Thoracic aorta (tissue), 2 donors: ENCODE results near the gene IL15. TPM values are rescaled to one million over a fixed set of nuclear protein-coding genes. Genes with fewer than 3 reads are reported as not detected.

ENCODE experiments used
- ATAC-seq: fragments of 150-250 bp; one replicate; pipeline ENCODE4 v1.8.0; 2017; ENCODE audit warnings: low read depth; ENCODE audit not compliant: insufficient number of reproducible peaks, low FRiP score
- DNase-seq: peaks from one replicate; pipeline ENCODE4 v3.0.0-alpha.2; 2020; ENCODE audit warnings: low spot score
- H3K27ac ChIP-seq, 2 donors: fragments of 200-600 bp; sonication (generic); 1 replicate in 1 of 2; 2 replicates in 1 of 2; pipeline ENCODE4 v1.5.1; 2016; ENCODE audit warnings: mild to moderate bottlenecking in 2 of 2, moderate library complexity in 2 of 2
- H3K27me3 ChIP-seq: fragments of 200-600 bp; sonication (generic); replicated peaks from 2 replicates; pipeline ENCODE4 v1.6.0; 2016; ENCODE audit warnings: mild to moderate bottlenecking; ENCODE audit not compliant: insufficient read depth
- H3K36me3 ChIP-seq: fragments of 200-600 bp; sonication (generic); one replicate; pipeline ENCODE4 v1.5.1; 2016
- H3K4me1 ChIP-seq, 2 donors: fragments of 200-600 bp; sonication (generic); 1 replicate in 1 of 2; 2 replicates in 1 of 2; pipeline versions ENCODE4 v1.5.1 to v1.6.0; 2016; ENCODE audit warnings: low read depth in 2 of 2, mild to moderate bottlenecking in 1 of 2; ENCODE audit not compliant: control insufficient read depth in 1 of 2
- H3K4me3 ChIP-seq: fragments of 200-600 bp; sonication (generic); 2 replicates; pipeline ENCODE4 v1.5.1; 2016; ENCODE audit warnings: mild to moderate bottlenecking
- H3K9me3 ChIP-seq: fragments of 200-600 bp; sonication (generic); 2 replicates; pipeline ENCODE4 v1.5.1; 2016
- CTCF ChIP-seq: fragments of 200-600 bp; sonication (generic); IDR thresholded peaks from one replicate; pipeline ENCODE4 v1.5.1; 2019; ENCODE audit warnings: antibody characterized with exemption
- total RNA-seq, 2 donors: library from RNA; depleted of rRNA; stranded (reverse); fragments of >200 nt; gene quantifications; one replicate each; pipeline versions ENCODE4 v1.1.0 to v1.2.3, GENCODE V29; 2016

Gene IL15
- total RNA-seq, 2 donors from 2014 or later: 9.3 to 12.6 TPM

GRCh38 chr4:141702472-141703182 lies 66.2 kb downstream of the IL15 start:
- ATAC-seq (no peak), DNase-seq (no peak)
- H3K9me3 ChIP-seq: peaks cover 13% of the 10 kb centered on the region

GRCh38 chr4:141703497-141703896 lies 67.1 kb downstream of the IL15 start:
- peaks cover 13% of the 10 kb centered on the region for H3K9me3 ChIP-seq
- TF ChIP-seq CTCF: no peak
- no peak for DNase-seq
- H3K4me3 ChIP-seq: no peak overlapping the region
- ATAC-seq: no peak
- H3K27me3 ChIP-seq: no peaks in the 10 kb centered on the region
- H3K36me3 ChIP-seq: no peaks in the 10 kb centered on the region
- no peak overlapping the region for H3K27ac ChIP-seq
- peaks cover 0 to 3% of the 10 kb centered on the region in 2 donors for H3K4me1 ChIP-seq

More at GRCh38 chr4:141702472-141703182, 66.2 kb downstream of the IL15 start:
- H3K27me3 ChIP-seq: no peaks in the 10 kb centered on the region
- no peak overlapping the region for H3K27ac ChIP-seq
- H3K4me3 ChIP-seq: no peak overlapping the region
- peaks cover 0 to 3% of the 10 kb centered on the region in 2 donors for H3K4me1 ChIP-seq
- no peak for TF ChIP-seq CTCF
- H3K36me3 ChIP-seq: no peaks in the 10 kb centered on the region

GRCh38 chr4:141705048-141705746 lies 68.8 kb downstream of the IL15 start:
- TF ChIP-seq CTCF: no peak
- Histone ChIP-seq H3K9me3 (peaks cover 13% of the 10 kb centered on the region), H3K4me3 (no peak overlapping the region), H3K27me3 (no peaks in the 10 kb centered on the region), H3K4me1 (peaks cover 0 to 3% of the 10 kb centered on the region in 2 donors), H3K27ac (no peak overlapping the region), H3K36me3 (no peaks in the 10 kb centered on the region)
- DNase-seq (no peak), ATAC-seq (no peak)

GRCh38 chr4:141705747-141706377 lies 69.5 kb downstream of the IL15 start:
- no peak overlapping the region for H3K27ac ChIP-seq
- no peak for TF ChIP-seq CTCF
- DNase-seq (no peak), ATAC-seq (no peak)
- no peak overlapping the region for H3K4me3 ChIP-seq
- no peaks in the 10 kb centered on the region for H3K36me3 ChIP-seq
- no peaks in the 10 kb centered on the region for H3K27me3 ChIP-seq
- H3K4me1 ChIP-seq: peaks cover 0 to 3% of the 10 kb centered on the region in 2 donors
- peaks cover 13% of the 10 kb centered on the region for H3K9me3 ChIP-seq

GRCh38 chr4:141706445-141706844 lies 70.1 kb downstream of the IL15 start:
- H3K4me1 ChIP-seq: peaks cover 0 to 3% of the 10 kb centered on the region in 2 donors
- H3K9me3 ChIP-seq: peaks cover 13% of the 10 kb centered on the region
- no peaks in the 10 kb centered on the region for H3K36me3 ChIP-seq
- H3K27me3 ChIP-seq: no peaks in the 10 kb centered on the region
- no peak overlapping the region for H3K4me3 ChIP-seq
- ATAC-seq: no peak
- H3K27ac ChIP-seq: no peak overlapping the region
- no peak for TF ChIP-seq CTCF
- no peak for DNase-seq
